CD14-positive monocyte (primary cell): Measurements from ENCODE around the gene RNFT2. TPM values are rescaled to one million over a fixed set of nuclear protein-coding genes. Genes with fewer than 3 reads are reported as not detected.

Source experiments
- DNase-seq, 3 donors: peaks; one replicate each; pipeline ENCODE4 v3.0.0-alpha.2; 2011 to 2022
- H2AFZ ChIP-seq: 2 replicates; pipeline ENCODE4 v1.6.0; 2012; ENCODE audit warnings: mild to moderate bottlenecking, low read depth, low read length, inconsistent platforms; ENCODE audit not compliant: insufficient read depth, poor library complexity, severe bottlenecking
- H3K27ac ChIP-seq, 2 donors: 1 replicate in 1 of 2; 2 replicates in 1 of 2; pipeline ENCODE4 v1.5.1; 2012 to 2013; ENCODE audit warnings: low read length in 2 of 2, control low read depth in 1 of 2, inconsistent platforms in 1 of 2, low read depth in 1 of 2, mild to moderate bottlenecking in 1 of 2
- H3K27me3 ChIP-seq, 2 donors: one replicate each; pipeline versions ENCODE4 v1.6.0 to v1.6.1; 2011 to 2013; ENCODE audit warnings: low read length in 2 of 2; ENCODE audit not compliant: control insufficient read depth in 2 of 2, insufficient read depth in 2 of 2
- H3K36me3 ChIP-seq, 2 donors: replicated peaks in 1 of 2; 1 replicate in 1 of 2; 2 replicates in 1 of 2; pipeline versions ENCODE4 v1.5.1 to v1.6.1; 2012 to 2013; ENCODE audit warnings: low read length in 2 of 2, control low read depth in 1 of 2, inconsistent platforms in 1 of 2, mild to moderate bottlenecking in 1 of 2; ENCODE audit not compliant: insufficient read depth in 2 of 2, control insufficient read depth in 1 of 2
- H3K4me1 ChIP-seq, 2 donors: 1 replicate in 1 of 2; 2 replicates in 1 of 2; pipeline versions ENCODE4 v1.5.1 to v1.6.1; 2012 to 2013; ENCODE audit warnings: low read length in 2 of 2, control low read depth in 1 of 2, inconsistent platforms in 1 of 2, mild to moderate bottlenecking in 1 of 2, moderate library complexity in 1 of 2; ENCODE audit not compliant: insufficient read depth in 2 of 2, control insufficient read depth in 1 of 2
- H3K4me2 ChIP-seq: replicated peaks from 2 replicates; pipeline ENCODE3; 2012; ENCODE audit warnings: low read length, moderate library complexity, mild to moderate bottlenecking; ENCODE audit not compliant: poor library complexity, severe bottlenecking; ENCODE audit errors: extremely low read depth
- H3K4me3 ChIP-seq, 3 experiments: fragments of 200-600 bp in 1 of 3; sonication (generic) in 1 of 3; replicated peaks in 1 of 3; 1 replicate in 2 of 3; 2 replicates in 1 of 3; pipeline ENCODE4 v1.5.1; 2011 to 2013; ENCODE audit warnings: low read length in 3 of 3, mild to moderate bottlenecking in 3 of 3, control low read depth in 2 of 3, low read depth in 2 of 3, inconsistent platforms in 1 of 3, moderate library complexity in 1 of 3
- H3K79me2 ChIP-seq: 2 replicates; pipeline ENCODE4 v1.6.0; 2012; ENCODE audit warnings: mild to moderate bottlenecking, control low read depth, inconsistent platforms, low read length, moderate library complexity; ENCODE audit not compliant: insufficient read depth
- H3K9ac ChIP-seq: 2 replicates; pipeline ENCODE4 v1.6.0; 2017; ENCODE audit warnings: low read length, mild to moderate bottlenecking; ENCODE audit not compliant: insufficient read depth, poor library complexity, severe bottlenecking
- H3K9me3 ChIP-seq, 2 donors: replicated peaks in 1 of 2; 1 replicate in 1 of 2; 2 replicates in 1 of 2; pipeline versions ENCODE4 v1.5.1 to v1.6.1; 2012 to 2013; ENCODE audit warnings: low read length in 2 of 2, control low read depth in 1 of 2; ENCODE audit not compliant: control insufficient read depth in 1 of 2, insufficient read depth in 1 of 2
- H4K20me1 ChIP-seq: 2 replicates; pipeline ENCODE4 v1.6.0; 2012; ENCODE audit warnings: mild to moderate bottlenecking, low read length, control low read depth, moderate library complexity; ENCODE audit not compliant: insufficient read depth
- H3K27ac Mint-ChIP-seq, 7 donors: one replicate each; pipeline ENCODE4 v1.8.0; 2020; ENCODE audit warnings: mild to moderate bottlenecking in 7 of 7, mixed read lengths in 7 of 7, moderate library complexity in 6 of 7, inconsistent platforms in 2 of 7
- H3K27me3 Mint-ChIP-seq, 3 donors: one replicate each; pipeline ENCODE4 v1.8.0; 2021 to 2022; ENCODE audit warnings: low read depth in 3 of 3, mild to moderate bottlenecking in 3 of 3, mixed read lengths in 3 of 3, moderate library complexity in 3 of 3, inconsistent platforms in 1 of 3
- H3K36me3 Mint-ChIP-seq, 2 donors: one replicate each; pipeline ENCODE4 v1.8.0; 2020; ENCODE audit warnings: mixed read lengths in 2 of 2, inconsistent platforms in 1 of 2, mild to moderate bottlenecking in 1 of 2
- H3K4me1 Mint-ChIP-seq: one replicate; pipeline ENCODE4 v1.8.0; 2020; ENCODE audit warnings: mild to moderate bottlenecking, mixed read lengths
- H3K4me3 Mint-ChIP-seq, 2 donors: one replicate each; pipeline ENCODE4 v1.8.0; 2020; ENCODE audit warnings: mild to moderate bottlenecking in 2 of 2, mixed read lengths in 2 of 2, moderate library complexity in 1 of 2
- H3K9me3 Mint-ChIP-seq, 7 donors: one replicate each; pipeline ENCODE4 v1.8.0; 2020 to 2022; ENCODE audit warnings: mixed read lengths in 7 of 7, mild to moderate bottlenecking in 6 of 7, moderate library complexity in 6 of 7, inconsistent platforms in 2 of 7
- CTCF ChIP-seq: fragments of 200-600 bp; IDR thresholded peaks from one replicate; pipeline ENCODE4 v1.8.0; 2022; ENCODE audit warnings: antibody characterized with exemption, mild to moderate bottlenecking
- WGBS: methylation state at CpG from one replicate; pipeline ENCODE4 v1.1.5; 2013; ENCODE audit warnings: missing lambda C conversion rate; ENCODE audit not compliant: insufficient coverage; 5-methylcytosine and 5-hydroxymethylcytosine counted together
- intact Hi-C, 2 donors: fragments of 100-400 bp; cut with micrococcal nuclease; formaldehyde crosslinking; loops; one replicate each; pipeline versions ENCODE4 v1.15.0 to v1.15.1; 2023
- polyA plus RNA-seq, 3 donors: library from polyadenylated mRNA; depleted of rRNA in 1 of 3; unstranded in 2 of 3; stranded (reverse) in 1 of 3; fragments of 300-500 nt in 2 of 3; fragments of >200 nt in 1 of 3; fragmentation: Illumina TruSeq in 2 of 3; gene quantifications; 1 replicate in 2 of 3; 2 replicates in 1 of 3; pipeline ENCODE4 v1.2.3, GENCODE V29; 2012 to 2021

RNFT2 gene
- polyA plus RNA-seq, 3 donors = 0.05 TPM; not detected in 2

GRCh38 chr12:116800918-116801317 is 62.8 kb downstream of the RNFT2 start:
- Histone ChIP-seq H3K79me2 (no peaks in the 10 kb centered on the region), H3K9me3 (peaks cover 0 to 11% of the 10 kb centered on the region in 2 donors), H3K4me2 (no peak overlapping the region), H3K27ac (no peak overlapping the region), H3K4me1 (no peaks in the 10 kb centered on the region), H2AFZ (no peak overlapping the region), H3K9ac (no peak overlapping the region), H3K36me3 (no peaks in the 10 kb centered on the region), H4K20me1 (no peaks in the 10 kb centered on the region), H3K27me3 (no peaks in the 10 kb centered on the region), H3K4me3 (no peak overlapping the region)
- Mint-ChIP-seq H3K4me1 (no peaks in the 10 kb centered on the region), H3K4me3 (no peak overlapping the region), H3K27ac (no peak overlapping the region), H3K36me3 (no peaks in the 10 kb centered on the region), H3K27me3 (peaks cover 1 to 6% (median 5%) of the 10 kb centered on the region in 3 donors), H3K9me3 (peaks cover 0 to 16% (median 3%) of the 10 kb centered on the region in 7 donors)
- WGBS = no CpG with 5 or more reads among the region's 2 CpGs
- no peak for DNase-seq
- TF ChIP-seq CTCF = no peak
- intact Hi-C loops = no loop called here

DNA sequence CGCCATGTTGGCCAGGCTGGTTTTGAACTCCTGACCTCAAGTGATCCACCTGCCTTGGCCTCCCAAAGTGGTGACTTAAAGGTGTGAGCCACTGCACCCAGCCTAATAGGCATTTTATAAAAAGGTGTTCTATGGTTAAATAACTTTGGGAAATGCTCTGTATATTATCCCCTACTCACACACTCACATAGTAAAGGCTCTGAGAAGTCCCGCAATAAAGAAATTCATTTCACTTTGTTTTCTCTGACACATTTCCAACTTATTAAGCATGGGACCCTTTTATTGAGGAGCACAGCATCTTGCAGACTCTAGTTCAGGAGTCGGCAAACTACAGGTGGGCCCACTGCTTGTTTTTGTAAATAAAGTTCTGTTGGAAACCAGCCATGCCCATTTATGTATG is 63.9 kb downstream of the RNFT2 start:
- H3K79me2 ChIP-seq = no peaks in the 10 kb centered on the region
- no peak for TF ChIP-seq CTCF
- Mint-ChIP-seq H3K4me1 (no peaks in the 10 kb centered on the region), H3K9me3 (peaks cover 0 to 16% (median 3%) of the 10 kb centered on the region in 7 donors), H3K27me3 (peaks cover 0 to 6% (median 5%) of the 10 kb centered on the region in 3 donors), H3K27ac (no peak overlapping the region), H3K36me3 (no peaks in the 10 kb centered on the region), H3K4me3 (no peak overlapping the region)
- no peaks in the 10 kb centered on the region for H3K36me3 ChIP-seq
- no peak overlapping the region for H2AFZ ChIP-seq
- 100% methylated on average over 1 of the region's 3 CpGs for WGBS
- H3K27ac ChIP-seq = no peak overlapping the region
- H3K4me2 ChIP-seq = no peak overlapping the region
- no peak overlapping the region for H3K4me3 ChIP-seq
- DNase-seq = no peak
- no peaks in the 10 kb centered on the region for H4K20me1 ChIP-seq
- no peaks in the 10 kb centered on the region for H3K27me3 ChIP-seq
- peaks cover 0 to 11% of the 10 kb centered on the region in 2 donors for H3K9me3 ChIP-seq
- intact Hi-C loops = no loop called here
- H3K9ac ChIP-seq = no peak overlapping the region
- no peaks in the 10 kb centered on the region for H3K4me1 ChIP-seq
